ENCODE data around the gene GTF2H2C.
"Not testable (repeated sequence)": the region's sequence is repeated elsewhere in the genome, so short reads cannot be mapped to it uniquely, and the experiment has no call there.

The GTF2H2C gene

DNA sequence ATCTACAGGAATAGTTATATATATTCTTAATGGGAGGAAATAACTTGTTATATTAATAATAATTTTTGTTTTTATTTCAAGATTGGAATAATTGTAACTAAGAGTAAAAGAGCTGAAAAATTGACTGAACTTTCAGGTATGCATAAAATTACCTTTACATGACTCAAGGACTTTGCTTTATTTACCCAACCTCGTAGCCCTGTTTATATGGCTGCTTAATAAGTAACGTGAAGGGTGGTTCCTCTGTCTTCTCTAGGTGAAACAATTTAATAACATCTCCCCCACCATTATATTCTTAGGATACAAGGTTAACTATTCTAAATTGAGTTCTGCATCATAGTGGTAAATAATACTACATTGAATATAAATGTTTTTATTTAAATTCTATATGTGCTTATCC is 8.1 kb downstream of the GTF2H2C start:
- not testable (repeated sequence) for DNase-seq

DNA sequence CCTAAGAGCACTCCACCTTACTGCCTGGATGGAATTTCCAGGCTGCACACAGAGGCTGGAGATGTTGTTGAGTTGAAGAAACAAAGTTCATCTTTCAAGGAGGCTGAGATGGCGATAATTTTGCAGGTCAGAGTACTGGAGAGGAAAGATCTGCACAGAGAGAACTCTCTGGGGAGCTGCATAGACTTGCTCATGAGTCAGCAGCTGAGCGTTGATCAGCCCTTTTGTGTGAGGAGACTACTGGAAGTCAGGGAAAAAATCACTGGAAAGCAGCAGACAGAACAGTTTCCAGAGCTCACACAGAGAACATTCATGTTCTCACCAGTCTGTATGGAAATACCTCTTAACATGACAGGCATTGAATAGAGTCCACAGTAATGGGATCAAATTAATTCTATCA is 23.4 kb downstream of the GTF2H2C start:
- DNase-seq, result not testable (repeated sequence)

DNA sequence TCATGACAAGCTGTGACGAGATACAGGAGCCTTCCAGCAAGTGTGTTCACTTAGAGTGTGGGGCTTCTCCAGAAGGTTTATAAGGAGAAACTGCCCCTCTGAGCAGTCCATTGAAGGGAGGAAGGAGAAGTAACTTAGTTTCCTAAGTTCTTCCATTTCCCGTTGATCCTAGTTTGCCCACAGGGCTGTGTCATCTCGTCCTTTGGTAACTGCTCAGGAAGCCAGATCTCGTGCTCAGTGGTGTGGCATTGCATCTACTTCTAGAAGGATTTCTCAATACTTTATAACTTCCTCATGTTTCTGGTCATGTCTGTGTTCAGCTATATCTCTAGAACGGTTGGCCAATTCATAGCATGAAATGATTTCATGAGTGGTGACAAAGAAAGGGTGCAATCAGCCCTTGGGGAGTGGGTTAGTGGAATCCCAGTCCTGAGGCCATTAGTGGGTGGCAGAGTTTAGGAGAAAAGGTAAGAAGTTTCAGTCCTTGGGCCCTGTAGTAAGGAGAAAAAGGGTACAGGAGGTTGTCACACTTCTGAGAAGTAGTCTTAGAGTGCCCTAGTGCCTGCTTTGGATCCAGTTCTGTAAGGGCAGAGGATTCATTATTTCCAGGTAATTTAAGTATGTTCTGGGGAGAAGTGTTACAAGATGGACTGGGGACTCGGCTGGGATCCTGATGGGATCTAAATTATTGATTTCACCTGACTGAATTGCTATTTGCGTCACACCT is 36.3 kb downstream of the GTF2H2C start:
- not testable (repeated sequence) for DNase-seq

DNA sequence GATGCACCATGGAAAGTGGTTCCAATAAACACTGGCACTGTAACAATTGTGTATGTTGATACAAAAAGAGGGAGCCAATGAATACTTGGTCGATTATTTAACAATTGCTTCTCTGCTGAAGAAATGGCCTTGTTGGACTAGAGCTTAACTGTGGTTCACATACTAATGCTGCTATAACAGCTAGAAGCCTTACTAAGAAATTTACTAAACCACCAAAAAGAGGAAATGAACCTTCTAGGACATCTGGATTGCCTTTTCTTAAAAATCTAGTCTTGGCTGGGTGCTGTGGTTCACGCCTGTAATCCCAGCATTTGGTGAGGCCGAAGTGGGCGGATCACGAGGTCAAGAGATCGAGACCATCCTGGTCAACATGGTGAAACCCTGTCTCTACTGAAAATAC is 42.0 kb downstream of the GTF2H2C start:
- DNase-seq, result not testable (repeated sequence)

DNA sequence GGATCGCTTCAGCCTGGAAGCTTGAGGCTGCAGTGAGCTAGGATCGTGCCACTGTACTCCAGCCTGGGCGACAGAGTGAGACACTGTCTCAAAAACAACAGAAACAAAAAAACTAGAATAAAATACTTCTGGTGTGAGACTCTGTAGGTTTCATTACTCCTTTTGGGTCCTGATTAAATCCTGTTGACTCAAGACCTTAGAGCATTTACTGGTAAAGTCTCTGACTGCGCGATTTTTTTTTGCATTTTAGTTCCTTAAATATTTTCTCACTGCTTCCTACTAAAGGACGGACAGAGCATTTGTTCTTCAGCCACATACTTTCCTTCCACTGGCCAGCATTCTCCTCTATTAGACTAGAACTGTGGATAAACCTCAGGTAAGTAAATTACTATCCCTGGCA is 46.8 kb downstream of the GTF2H2C start:
- DNase-seq, result not testable (repeated sequence)

DNA sequence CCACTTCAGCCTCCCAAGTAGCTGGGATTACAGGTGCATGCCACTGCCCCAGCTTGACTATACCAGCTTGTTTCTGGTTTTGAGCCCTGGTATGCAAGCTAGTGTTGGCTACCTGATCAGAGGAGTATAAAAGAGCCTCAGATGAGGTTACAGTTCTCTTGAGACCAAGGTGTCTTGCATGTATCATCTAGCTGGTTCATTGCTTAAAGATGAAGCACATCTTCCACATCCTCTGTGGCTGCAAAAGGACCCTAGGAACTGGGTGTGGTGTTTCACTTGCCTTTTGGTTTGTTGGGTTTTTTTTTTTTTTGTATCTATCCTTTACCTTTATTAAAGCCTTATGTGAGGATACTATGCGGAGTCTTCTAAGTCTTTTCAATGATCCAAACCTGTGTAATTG is 47.8 kb downstream of the GTF2H2C start:
- DNase-seq, result not testable (repeated sequence)

DNA sequence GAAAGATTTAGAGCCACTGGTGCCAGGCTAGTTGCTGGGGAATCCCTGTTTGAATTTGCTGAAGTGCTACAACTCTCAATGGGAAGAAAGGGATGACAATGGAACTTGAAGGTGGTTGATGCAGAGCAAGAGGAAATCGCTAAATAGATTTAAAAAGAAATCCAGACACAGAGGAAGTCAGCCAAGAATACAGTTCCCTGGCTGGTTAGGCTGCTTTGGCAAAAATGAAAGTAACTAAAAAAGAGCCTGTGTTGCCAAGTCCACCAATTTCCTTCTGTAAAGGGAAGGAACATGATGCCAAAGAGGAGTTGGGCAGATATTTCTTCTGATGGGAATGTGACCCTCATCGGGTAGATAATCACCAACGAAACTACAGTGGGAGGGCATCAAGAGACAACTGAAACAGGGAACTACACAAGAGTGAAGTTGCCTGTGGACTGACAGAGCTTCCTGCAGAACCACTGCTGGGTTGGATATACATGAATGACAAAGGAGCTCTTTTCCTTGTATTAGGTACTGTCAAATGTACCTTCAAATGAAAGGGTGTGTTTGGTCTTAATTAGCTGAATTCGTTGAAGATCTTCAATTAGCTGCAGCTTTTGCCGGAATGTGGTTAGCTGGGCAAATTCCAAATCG is 49.0 kb downstream of the GTF2H2C start:
- DNase-seq, result not testable (repeated sequence)

DNA sequence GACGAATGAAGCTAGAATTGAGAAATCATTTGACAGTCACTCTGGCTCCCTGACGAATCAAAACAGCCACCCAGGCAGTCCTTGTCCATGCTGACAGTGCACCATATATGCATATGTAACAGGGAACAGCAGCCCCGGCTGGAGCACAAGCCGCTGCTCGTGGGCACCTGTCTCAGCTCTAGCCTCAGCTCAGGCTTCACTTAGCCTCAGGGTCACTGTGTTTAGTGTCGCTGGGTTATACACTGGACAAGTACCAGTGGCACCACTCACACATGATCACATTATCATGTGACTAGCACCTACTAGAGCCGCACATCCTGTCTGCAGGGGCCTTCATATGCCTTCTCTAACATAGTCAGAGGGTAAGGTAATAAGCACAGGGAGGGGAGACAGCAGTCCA is 54.9 kb downstream of the GTF2H2C start:
- DNase-seq, result not testable (repeated sequence)

DNA sequence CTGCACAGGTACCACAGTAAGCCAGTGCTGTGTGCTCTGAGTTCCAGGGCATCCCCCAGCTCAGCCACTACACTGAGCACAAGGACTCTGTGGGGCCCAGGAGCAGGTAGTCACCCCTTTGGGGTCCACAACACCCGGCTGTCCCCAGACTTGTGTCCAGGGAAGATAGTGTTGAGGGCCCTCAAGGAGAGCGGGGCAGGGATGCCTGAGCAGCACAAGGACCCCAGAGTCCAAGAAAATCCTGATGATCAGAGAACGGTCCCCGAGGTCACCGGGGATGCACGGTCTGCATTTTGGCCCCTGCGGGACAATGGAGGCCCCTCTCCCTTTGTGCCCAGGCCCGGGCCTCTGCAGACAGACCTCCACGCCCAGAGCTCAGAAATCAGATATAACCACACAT is 71.9 kb downstream of the GTF2H2C start:
- DNase-seq, result not testable (repeated sequence)
